Activated naive CD8-positive, alpha-beta T cell (primary cell): ENCODE measurements around the gene MCCD1.

Source experiments
- H3K27ac Mint-ChIP-seq: one replicate; pipeline ENCODE4 v1.8.0; 2021; ENCODE audit warnings: mixed read lengths
- H3K27me3 Mint-ChIP-seq: one replicate; pipeline ENCODE4 v1.8.0; 2021; ENCODE audit warnings: mixed read lengths
- H3K36me3 Mint-ChIP-seq: one replicate; pipeline ENCODE4 v1.8.0; 2021; ENCODE audit warnings: mixed read lengths
- H3K4me1 Mint-ChIP-seq: one replicate; pipeline ENCODE4 v1.8.0; 2021; ENCODE audit warnings: low read depth, mixed read lengths
- H3K4me3 Mint-ChIP-seq: one replicate; pipeline ENCODE4 v1.8.0; 2021; ENCODE audit warnings: mild to moderate bottlenecking, mixed read lengths
- H3K9me3 Mint-ChIP-seq: one replicate; pipeline ENCODE4 v1.8.0; 2021; ENCODE audit warnings: low read depth, mixed read lengths

MCCD1 gene

DNA sequence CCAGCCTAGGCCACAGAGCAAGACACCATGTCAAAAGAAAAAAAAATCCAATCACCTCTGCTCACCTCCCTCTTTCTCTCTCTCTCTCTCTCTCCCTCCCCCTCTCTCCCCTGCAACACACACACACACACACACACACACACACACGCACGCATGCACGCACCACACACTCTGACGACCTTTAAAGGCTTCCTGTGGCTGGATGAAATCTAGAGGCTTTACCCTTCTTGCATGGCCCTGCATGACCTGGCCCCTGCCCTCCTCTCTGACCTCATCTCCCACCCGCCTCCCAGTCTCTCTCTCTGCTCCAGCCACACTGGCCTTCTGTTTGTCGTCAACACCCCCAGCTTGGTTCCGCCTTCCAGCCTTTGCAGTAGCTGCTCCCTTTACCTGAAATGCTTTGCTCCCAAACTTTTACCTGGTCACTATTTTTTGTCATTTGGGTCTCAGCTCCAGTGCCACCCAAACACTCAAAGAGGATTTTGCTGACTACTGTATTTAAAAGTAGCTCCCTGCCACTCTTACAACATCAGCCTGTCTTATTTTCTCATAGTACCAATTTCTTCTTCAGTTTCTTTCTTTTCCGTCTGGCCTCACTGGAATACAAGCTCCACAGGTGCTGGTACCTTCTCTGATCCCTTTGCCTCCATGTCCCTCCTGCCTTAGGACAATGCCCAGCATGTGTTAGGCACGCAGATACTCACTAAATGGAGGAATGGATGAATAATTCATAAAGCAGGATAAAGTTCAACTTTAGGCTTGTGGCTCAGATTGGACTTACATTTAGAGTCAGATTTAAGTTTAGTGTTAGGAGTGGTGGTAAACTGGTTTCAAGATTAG is 39.0 kb downstream of the MCCD1 start:
- peak overlapping the region; percentile 81 for H3K4me3 Mint-ChIP-seq
- H3K27ac Mint-ChIP-seq = peak overlapping the region; percentile 99
- H3K36me3 Mint-ChIP-seq = peaks cover 10% of the 10 kb centered on the region
- H3K4me1 Mint-ChIP-seq = peaks cover 78% of the 10 kb centered on the region
- no peaks in the 10 kb centered on the region for H3K9me3 Mint-ChIP-seq
- no peaks in the 10 kb centered on the region for H3K27me3 Mint-ChIP-seq

DNA sequence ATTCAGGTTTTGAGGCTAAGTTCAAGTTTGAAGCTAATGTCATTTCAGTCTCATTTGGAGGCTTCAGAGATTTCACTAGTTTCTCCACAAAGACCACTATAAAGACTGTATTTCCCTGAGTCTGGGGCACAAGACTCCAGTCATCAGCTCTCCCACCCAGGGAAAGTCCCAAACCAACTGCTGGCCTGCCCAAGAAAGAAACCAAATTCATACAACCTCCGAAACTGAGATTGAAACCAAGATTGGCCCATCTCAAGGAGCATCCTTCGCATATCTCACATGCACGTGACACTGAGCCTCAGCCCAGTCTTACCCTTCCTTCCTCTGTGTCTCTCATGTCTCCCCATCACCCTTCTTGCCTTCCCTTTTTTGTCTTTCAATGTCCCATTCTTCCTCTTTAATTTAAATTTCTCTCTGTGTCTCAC is 39.8 kb downstream of the MCCD1 start:
- H3K4me1 Mint-ChIP-seq = peaks cover 77% of the 10 kb centered on the region
- peak overlapping the region; percentile 81 for H3K4me3 Mint-ChIP-seq
- H3K36me3 Mint-ChIP-seq = peaks cover 8% of the 10 kb centered on the region
- H3K9me3 Mint-ChIP-seq = no peaks in the 10 kb centered on the region
- peak overlapping the region; percentile 99 for H3K27ac Mint-ChIP-seq
- H3K27me3 Mint-ChIP-seq = no peaks in the 10 kb centered on the region

DNA sequence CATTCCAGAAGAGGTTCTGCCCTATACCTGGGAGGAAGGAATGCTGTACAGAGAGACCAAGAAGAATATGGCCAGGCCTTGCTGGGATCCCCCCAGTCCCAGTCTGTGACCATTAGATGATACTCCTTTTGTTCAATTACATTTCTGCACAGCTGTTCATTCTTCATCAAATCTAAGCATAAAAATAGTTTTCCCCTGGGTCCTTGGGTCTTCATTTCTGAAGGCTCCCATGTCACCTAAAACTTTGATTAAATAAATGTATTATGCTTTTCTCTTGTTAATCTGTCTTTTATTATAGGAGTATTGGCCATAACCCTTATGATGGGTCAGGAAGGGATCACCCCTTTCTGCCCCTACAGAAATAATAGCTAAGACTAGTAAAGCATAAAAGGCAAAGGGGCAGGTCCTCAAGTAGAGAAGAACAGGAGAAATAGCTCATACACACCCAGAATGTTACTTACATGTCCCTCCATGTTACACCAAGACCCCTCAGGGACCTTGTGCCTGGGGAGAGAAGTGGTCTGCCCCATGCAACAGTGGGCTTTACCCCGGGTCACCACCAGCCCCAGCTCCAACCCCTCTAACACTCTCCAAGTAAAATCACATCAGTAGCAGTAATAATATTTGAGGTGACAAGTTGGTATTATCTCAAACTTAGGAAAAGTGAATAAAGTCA is 41.2 kb downstream of the MCCD1 start:
- Mint-ChIP-seq H3K36me3 (peaks cover 4% of the 10 kb centered on the region), H3K9me3 (no peaks in the 10 kb centered on the region), H3K4me3 (peak overlapping the region; percentile 100), H3K27ac (peak overlapping the region; percentile 99), H3K4me1 (peaks cover 82% of the 10 kb centered on the region), H3K27me3 (no peaks in the 10 kb centered on the region)

DNA sequence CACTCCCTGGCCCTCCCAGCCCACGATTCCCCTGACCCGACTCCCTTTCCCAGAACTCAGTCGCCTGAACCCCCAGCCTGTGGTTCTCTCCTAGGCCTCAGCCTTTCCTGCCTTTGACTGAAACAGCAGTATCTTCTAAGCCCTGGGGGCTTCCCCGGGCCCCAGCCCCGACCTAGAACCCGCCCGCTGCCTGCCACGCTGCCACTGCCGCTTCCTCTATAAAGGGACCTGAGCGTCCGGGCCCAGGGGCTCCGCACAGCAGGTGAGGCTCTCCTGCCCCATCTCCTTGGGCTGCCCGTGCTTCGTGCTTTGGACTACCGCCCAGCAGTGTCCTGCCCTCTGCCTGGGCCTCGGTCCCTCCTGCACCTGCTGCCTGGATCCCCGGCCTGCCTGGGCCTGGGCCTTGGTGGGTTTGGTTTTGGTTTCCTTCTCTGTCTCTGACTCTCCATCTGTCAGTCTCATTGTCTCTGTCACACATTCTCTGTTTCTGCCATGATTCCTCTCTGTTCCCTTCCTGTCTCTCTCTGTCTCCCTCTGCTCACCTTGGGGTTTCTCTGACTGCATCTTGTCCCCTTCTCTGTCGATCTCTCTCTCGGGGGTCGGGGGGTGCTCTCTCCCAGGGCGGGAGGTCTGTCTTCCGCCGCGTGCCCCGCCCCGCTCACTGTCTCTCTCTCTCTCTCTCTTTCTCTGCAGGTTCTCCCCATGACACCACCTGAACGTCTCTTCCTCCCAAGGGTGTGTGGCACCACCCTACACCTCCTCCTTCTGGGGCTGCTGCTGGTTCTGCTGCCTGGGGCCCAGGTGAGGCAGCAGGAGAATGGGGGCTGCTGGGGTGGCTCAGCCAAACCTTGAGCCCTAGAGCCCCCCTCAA is 43.5 kb downstream of the MCCD1 start, which contains the start of gene LTA:
Gene LTA (plus strand): TSS at position 249 of the 871 bp plus-strand sequence. CDS start 454 bp downstream, at position 703.
- Mint-ChIP-seq H3K4me1 (peaks cover 86% of the 10 kb centered on the region), H3K9me3 (no peaks in the 10 kb centered on the region)

DNA sequence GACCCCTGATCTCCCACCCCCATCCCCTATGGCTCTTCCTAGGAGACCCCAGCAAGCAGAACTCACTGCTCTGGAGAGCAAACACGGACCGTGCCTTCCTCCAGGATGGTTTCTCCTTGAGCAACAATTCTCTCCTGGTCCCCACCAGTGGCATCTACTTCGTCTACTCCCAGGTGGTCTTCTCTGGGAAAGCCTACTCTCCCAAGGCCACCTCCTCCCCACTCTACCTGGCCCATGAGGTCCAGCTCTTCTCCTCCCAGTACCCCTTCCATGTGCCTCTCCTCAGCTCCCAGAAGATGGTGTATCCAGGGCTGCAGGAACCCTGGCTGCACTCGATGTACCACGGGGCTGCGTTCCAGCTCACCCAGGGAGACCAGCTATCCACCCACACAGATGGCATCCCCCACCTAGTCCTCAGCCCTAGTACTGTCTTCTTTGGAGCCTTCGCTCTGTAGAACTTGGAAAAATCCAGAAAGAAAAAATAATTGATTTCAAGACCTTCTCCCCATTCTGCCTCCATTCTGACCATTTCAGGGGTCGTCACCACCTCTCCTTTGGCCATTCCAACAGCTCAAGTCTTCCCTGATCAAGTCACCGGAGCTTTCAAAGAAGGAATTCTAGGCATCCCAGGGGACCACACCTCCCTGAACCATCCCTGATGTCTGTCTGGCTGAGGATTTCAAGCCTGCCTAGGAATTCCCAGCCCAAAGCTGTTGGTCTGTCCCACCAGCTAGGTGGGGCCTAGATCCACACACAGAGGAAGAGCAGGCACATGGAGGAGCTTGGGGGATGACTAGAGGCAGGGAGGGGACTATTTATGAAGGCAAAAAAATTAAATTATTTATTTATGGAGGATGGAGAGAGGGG is 44.7 kb downstream of the MCCD1 start:
- Mint-ChIP-seq H3K4me3 (peak overlapping the region; percentile 100), H3K9me3 (no peaks in the 10 kb centered on the region), H3K27ac (peak overlapping the region; percentile 99), H3K27me3 (no peaks in the 10 kb centered on the region), H3K4me1 (peaks cover 78% of the 10 kb centered on the region), H3K36me3 (peaks cover 18% of the 10 kb centered on the region)

More for the DNA sequence above, 43.5 kb downstream of the MCCD1 start, which contains the start of gene LTA:
- Mint-ChIP-seq H3K27ac (peak within 1 kb of the TSS; percentile 99), H3K27me3 (no peaks in the 10 kb centered on the region), H3K36me3 (peaks cover 18% of the 10 kb centered on the region), H3K4me3 (peak within 1 kb of the TSS; percentile 100)

DNA sequence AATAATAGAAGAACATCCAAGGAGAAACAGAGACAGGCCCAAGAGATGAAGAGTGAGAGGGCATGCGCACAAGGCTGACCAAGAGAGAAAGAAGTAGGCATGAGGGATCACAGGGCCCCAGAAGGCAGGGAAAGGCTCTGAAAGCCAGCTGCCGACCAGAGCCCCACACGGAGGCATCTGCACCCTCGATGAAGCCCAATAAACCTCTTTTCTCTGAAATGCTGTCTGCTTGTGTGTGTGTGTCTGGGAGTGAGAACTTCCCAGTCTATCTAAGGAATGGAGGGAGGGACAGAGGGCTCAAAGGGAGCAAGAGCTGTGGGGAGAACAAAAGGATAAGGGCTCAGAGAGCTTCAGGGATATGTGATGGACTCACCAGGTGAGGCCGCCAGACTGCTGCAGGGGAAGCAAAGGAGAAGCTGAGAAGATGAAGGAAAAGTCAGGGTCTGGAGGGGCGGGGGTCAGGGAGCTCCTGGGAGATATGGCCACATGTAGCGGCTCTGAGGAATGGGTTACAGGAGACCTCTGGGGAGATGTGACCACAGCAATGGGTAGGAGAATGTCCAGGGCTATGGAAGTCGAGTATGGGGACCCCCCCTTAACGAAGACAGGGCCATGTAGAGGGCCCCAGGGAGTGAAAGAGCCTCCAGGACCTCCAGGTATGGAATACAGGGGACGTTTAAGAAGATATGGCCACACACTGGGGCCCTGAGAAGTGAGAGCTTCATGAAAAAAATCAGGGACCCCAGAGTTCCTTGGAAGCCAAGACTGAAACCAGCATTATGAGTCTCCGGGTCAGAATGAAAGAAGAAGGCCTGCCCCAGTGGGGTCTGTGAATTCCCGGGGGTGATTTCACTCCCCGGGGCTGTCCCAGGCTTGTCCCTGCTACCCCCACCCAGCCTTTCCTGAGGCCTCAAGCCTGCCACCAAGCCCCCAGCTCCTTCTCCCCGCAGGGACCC is 45.6 kb downstream of the MCCD1 start:
- Mint-ChIP-seq H3K4me3 (peak overlapping the region; percentile 100), H3K27ac (peak overlapping the region; percentile 99), H3K4me1 (peaks cover 75% of the 10 kb centered on the region), H3K27me3 (no peaks in the 10 kb centered on the region), H3K36me3 (peaks cover 18% of the 10 kb centered on the region), H3K9me3 (no peaks in the 10 kb centered on the region)

DNA sequence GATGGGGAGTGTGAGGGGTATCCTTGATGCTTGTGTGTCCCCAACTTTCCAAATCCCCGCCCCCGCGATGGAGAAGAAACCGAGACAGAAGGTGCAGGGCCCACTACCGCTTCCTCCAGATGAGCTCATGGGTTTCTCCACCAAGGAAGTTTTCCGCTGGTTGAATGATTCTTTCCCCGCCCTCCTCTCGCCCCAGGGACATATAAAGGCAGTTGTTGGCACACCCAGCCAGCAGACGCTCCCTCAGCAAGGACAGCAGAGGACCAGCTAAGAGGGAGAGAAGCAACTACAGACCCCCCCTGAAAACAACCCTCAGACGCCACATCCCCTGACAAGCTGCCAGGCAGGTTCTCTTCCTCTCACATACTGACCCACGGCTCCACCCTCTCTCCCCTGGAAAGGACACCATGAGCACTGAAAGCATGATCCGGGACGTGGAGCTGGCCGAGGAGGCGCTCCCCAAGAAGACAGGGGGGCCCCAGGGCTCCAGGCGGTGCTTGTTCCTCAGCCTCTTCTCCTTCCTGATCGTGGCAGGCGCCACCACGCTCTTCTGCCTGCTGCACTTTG is 46.7 kb downstream of the MCCD1 start, which contains the start of gene TNF:
Gene TNF (plus strand): TSS at position 231 of the 567 bp plus-strand sequence. CDS start 177 bp downstream, at position 408.
- Mint-ChIP-seq H3K27ac (peak within 1 kb of the TSS; percentile 99), H3K9me3 (no peaks in the 10 kb centered on the region), H3K36me3 (peaks cover 19% of the 10 kb centered on the region), H3K4me1 (peaks cover 71% of the 10 kb centered on the region), H3K27me3 (no peaks in the 10 kb centered on the region), H3K4me3 (peak within 1 kb of the TSS; percentile 100)

DNA sequence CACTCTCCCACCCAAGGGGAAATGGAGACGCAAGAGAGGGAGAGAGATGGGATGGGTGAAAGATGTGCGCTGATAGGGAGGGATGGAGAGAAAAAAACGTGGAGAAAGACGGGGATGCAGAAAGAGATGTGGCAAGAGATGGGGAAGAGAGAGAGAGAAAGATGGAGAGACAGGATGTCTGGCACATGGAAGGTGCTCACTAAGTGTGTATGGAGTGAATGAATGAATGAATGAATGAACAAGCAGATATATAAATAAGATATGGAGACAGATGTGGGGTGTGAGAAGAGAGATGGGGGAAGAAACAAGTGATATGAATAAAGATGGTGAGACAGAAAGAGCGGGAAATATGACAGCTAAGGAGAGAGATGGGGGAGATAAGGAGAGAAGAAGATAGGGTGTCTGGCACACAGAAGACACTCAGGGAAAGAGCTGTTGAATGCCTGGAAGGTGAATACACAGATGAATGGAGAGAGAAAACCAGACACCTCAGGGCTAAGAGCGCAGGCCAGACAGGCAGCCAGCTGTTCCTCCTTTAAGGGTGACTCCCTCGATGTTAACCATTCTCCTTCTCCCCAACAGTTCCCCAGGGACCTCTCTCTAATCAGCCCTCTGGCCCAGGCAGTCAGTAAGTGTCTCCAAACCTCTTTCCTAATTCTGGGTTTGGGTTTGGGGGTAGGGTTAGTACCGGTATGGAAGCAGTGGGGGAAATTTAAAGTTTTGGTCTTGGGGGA is 47.4 kb downstream of the MCCD1 start:
- peak overlapping the region; percentile 100 for H3K4me3 Mint-ChIP-seq
- peak overlapping the region; percentile 99 for H3K27ac Mint-ChIP-seq
- H3K36me3 Mint-ChIP-seq = peaks cover 21% of the 10 kb centered on the region
- no peaks in the 10 kb centered on the region for H3K27me3 Mint-ChIP-seq
- peaks cover 67% of the 10 kb centered on the region for H3K4me1 Mint-ChIP-seq
- no peaks in the 10 kb centered on the region for H3K9me3 Mint-ChIP-seq

DNA sequence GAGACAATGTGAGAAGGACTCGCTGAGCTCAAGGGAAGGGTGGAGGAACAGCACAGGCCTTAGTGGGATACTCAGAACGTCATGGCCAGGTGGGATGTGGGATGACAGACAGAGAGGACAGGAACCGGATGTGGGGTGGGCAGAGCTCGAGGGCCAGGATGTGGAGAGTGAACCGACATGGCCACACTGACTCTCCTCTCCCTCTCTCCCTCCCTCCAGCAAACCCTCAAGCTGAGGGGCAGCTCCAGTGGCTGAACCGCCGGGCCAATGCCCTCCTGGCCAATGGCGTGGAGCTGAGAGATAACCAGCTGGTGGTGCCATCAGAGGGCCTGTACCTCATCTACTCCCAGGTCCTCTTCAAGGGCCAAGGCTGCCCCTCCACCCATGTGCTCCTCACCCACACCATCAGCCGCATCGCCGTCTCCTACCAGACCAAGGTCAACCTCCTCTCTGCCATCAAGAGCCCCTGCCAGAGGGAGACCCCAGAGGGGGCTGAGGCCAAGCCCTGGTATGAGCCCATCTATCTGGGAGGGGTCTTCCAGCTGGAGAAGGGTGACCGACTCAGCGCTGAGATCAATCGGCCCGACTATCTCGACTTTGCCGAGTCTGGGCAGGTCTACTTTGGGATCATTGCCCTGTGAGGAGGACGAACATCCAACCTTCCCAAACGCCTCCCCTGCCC is 48.3 kb downstream of the MCCD1 start:
- peaks cover 62% of the 10 kb centered on the region for H3K4me1 Mint-ChIP-seq
- peak overlapping the region; percentile 100 for H3K4me3 Mint-ChIP-seq
- peaks cover 21% of the 10 kb centered on the region for H3K36me3 Mint-ChIP-seq
- no peaks in the 10 kb centered on the region for H3K27me3 Mint-ChIP-seq
- H3K9me3 Mint-ChIP-seq = no peaks in the 10 kb centered on the region
- peak overlapping the region; percentile 99 for H3K27ac Mint-ChIP-seq

DNA sequence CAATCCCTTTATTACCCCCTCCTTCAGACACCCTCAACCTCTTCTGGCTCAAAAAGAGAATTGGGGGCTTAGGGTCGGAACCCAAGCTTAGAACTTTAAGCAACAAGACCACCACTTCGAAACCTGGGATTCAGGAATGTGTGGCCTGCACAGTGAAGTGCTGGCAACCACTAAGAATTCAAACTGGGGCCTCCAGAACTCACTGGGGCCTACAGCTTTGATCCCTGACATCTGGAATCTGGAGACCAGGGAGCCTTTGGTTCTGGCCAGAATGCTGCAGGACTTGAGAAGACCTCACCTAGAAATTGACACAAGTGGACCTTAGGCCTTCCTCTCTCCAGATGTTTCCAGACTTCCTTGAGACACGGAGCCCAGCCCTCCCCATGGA is 48.8 kb downstream of the MCCD1 start:
- Mint-ChIP-seq H3K36me3 (peaks cover 19% of the 10 kb centered on the region), H3K27me3 (no peaks in the 10 kb centered on the region), H3K4me3 (peak overlapping the region; percentile 100), H3K4me1 (peaks cover 61% of the 10 kb centered on the region), H3K9me3 (no peaks in the 10 kb centered on the region), H3K27ac (no peak overlapping the region)

DNA sequence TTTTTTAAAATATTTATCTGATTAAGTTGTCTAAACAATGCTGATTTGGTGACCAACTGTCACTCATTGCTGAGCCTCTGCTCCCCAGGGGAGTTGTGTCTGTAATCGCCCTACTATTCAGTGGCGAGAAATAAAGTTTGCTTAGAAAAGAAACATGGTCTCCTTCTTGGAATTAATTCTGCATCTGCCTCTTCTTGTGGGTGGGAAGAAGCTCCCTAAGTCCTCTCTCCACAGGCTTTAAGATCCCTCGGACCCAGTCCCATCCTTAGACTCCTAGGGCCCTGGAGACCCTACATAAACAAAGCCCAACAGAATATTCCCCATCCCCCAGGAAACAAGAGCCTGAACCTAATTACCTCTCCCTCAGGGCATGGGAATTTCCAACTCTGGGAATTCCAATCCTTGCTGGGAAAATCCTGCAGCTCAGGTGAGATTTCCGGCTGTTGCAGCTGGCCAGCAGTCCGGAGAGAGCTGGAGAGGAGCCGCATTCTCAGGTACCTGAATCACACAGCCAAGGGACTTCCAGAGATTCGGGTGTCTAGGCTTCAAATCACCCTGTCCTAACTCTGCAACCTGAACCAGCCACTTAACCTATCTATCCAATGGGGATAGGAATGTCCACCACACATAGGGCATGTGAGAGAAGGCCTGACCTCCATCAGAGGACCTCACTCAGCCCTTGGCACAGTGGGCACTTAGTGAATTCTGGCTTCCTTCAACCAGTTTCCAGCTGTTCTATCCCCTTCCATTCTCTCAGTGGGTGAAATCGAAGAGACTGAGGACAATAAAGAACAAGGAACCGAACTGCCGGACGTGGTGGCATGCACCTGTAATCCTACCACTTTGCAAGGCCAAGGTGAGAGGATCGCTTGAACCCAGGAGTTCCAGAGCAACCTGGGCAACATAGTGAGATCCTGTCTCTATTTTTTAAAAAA is 49.7 kb downstream of the MCCD1 start:
- no peaks in the 10 kb centered on the region for H3K9me3 Mint-ChIP-seq
- peak overlapping the region; percentile 87 for H3K27ac Mint-ChIP-seq
- no peaks in the 10 kb centered on the region for H3K27me3 Mint-ChIP-seq
- peaks cover 21% of the 10 kb centered on the region for H3K36me3 Mint-ChIP-seq
- H3K4me3 Mint-ChIP-seq = peak overlapping the region; percentile 95
- H3K4me1 Mint-ChIP-seq = peaks cover 60% of the 10 kb centered on the region
